ENCODE results near the gene ZNF428. TPM values are rescaled to one million over a fixed set of nuclear protein-coding genes. Genes with fewer than 3 reads are reported as not detected.

The ZNF428 gene
- total RNA-seq, 2 donors from 2014 or later = 44.3 to 46.8 TPM

DNA sequence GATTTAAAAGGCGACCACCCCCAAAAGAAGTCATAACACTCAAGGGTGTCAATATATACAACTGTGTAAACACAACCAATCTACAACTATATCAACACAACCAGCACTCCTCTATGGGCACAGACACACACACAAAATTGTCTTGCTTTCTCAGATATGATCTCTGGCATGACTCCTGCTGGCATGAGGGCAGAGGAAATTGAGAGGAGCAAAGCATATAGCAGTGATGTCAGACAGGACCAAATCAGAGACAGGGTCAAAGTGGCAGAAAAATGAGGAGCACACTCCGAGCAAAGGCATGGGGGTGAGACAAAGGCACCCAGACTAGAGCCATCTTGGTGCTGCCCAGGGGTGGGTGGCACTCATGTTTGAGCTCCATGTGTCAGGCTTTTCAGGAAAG is 33.1 kb downstream of the ZNF428 start:
- TF ChIP-seq, protein P1, sequence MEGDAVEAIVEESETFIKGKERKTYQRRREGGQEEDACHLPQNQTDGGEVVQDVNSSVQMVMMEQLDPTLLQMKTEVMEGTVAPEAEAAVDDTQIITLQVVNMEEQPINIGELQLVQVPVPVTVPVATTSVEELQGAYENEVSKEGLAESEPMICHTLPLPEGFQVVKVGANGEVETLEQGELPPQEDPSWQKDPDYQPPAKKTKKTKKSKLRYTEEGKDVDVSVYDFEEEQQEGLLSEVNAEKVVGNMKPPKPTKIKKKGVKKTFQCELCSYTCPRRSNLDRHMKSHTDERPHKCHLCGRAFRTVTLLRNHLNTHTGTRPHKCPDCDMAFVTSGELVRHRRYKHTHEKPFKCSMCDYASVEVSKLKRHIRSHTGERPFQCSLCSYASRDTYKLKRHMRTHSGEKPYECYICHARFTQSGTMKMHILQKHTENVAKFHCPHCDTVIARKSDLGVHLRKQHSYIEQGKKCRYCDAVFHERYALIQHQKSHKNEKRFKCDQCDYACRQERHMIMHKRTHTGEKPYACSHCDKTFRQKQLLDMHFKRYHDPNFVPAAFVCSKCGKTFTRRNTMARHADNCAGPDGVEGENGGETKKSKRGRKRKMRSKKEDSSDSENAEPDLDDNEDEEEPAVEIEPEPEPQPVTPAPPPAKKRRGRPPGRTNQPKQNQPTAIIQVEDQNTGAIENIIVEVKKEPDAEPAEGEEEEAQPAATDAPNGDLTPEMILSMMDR (conservative IDR thresholded peaks at IDR 0.05) = no peak
- H3K36me3 ChIP-seq (ENCODE audit: control insufficient read depth, insufficient read depth, low read length) = peaks cover 40% of the 10 kb centered on the region
- no peaks in the 10 kb centered on the region for H3K9me3 Mint-ChIP-seq
- H3K27ac Mint-ChIP-seq = no peak overlapping the region
- no peak overlapping the region for H3K4me3 Mint-ChIP-seq
- no peaks in the 10 kb centered on the region for H3K27me3 Mint-ChIP-seq (ENCODE audit: insufficient read depth)
- H3K27ac ChIP-seq (ENCODE audit: low read depth, low read length) = no peak overlapping the region
- H3K4me3 ChIP-seq (ENCODE audit: low read length) = no peak overlapping the region
- peaks cover 42% of the 10 kb centered on the region for H3K36me3 Mint-ChIP-seq (ENCODE audit: low read depth)
- H3K4me1 Mint-ChIP-seq = peaks cover 7% of the 10 kb centered on the region
- WGBS, 2 experiments (ENCODE audit: insufficient coverage in 1 of 2, insufficient read length in 1 of 2) = 98 to 100% methylated on average over 2 of the region's 2 CpGs
- no peaks in the 10 kb centered on the region for H3K9me3 ChIP-seq (ENCODE audit: control insufficient read depth, low read length)
- H3K4me1 ChIP-seq (ENCODE audit: control insufficient read depth, insufficient read depth, low read length) = no peaks in the 10 kb centered on the region
- H3K9ac ChIP-seq (ENCODE audit: extremely low read depth, low read length, poor library complexity, severe bottlenecking) = no peak overlapping the region
- H3K27me3 ChIP-seq (ENCODE audit: control insufficient read depth, insufficient read depth, low read length, poor library complexity, severe bottlenecking) = no peaks in the 10 kb centered on the region
- DNase-seq = no peak

DNA sequence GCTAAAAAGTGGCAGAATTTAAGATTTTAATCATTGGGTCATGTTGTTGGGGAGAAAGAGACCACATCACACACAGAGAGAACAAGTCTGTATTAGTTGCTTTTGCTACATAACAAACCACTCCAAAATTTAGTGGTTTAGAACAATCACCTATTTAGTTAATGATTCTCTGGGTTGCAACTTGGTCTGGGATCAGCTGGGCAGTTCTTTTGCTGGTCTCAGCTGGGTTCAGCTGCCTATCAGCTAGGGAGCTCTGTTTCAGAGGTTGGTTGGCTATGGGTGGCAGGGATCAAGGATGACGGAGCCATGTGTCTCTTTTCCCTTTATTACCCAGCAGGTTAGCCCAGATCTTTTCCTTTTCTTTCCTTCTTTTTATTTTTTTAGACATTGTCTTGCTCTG is 34.9 kb downstream of the ZNF428 start:
- no peak overlapping the region for H3K27ac Mint-ChIP-seq
- H3K27me3 Mint-ChIP-seq (ENCODE audit: insufficient read depth) = no peaks in the 10 kb centered on the region
- Histone ChIP-seq H3K9me3 (ENCODE audit: control insufficient read depth, low read length) (no peaks in the 10 kb centered on the region), H3K4me3 (ENCODE audit: low read length) (no peak overlapping the region), H3K9ac (ENCODE audit: extremely low read depth, low read length, poor library complexity, severe bottlenecking) (no peak overlapping the region), H3K36me3 (ENCODE audit: control insufficient read depth, insufficient read depth, low read length) (peaks cover 22% of the 10 kb centered on the region), H3K27me3 (ENCODE audit: control insufficient read depth, insufficient read depth, low read length, poor library complexity, severe bottlenecking) (no peaks in the 10 kb centered on the region), H3K27ac (ENCODE audit: low read depth, low read length) (no peak overlapping the region), H3K4me1 (ENCODE audit: control insufficient read depth, insufficient read depth, low read length) (no peaks in the 10 kb centered on the region)
- TF ChIP-seq, protein P1 (conservative IDR thresholded peaks at IDR 0.05) = no peak
- 83% methylated on average over 1 of the region's 1 CpG; no CpG with 5 or more reads in 1 of the 2 experiments for WGBS, 2 experiments (ENCODE audit: insufficient coverage in 1 of 2, insufficient read length in 1 of 2)
- DNase-seq = no peak
- peaks cover 11% of the 10 kb centered on the region for H3K4me1 Mint-ChIP-seq
- no peak overlapping the region for H3K4me3 Mint-ChIP-seq
- no peaks in the 10 kb centered on the region for H3K9me3 Mint-ChIP-seq
- peaks cover 28% of the 10 kb centered on the region for H3K36me3 Mint-ChIP-seq (ENCODE audit: low read depth)

DNA sequence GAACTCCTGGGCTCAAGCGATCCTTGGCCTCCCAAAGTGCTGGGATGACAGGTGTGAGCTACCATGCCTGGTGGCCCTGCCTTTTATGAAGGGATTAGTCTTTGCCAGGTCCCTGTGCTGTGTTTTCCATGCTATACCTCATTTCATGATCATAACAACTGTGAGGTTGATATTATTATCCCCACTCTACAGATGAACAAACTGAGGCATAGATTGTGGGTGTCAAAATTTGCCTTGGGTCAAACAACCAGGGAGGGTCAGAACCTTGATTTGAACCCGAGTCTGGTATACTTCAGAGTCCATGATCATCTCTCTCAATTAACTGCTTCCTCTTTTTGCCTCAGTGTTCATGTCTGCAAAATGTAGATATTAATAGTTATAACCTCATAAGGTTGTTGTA is 36.9 kb downstream of the ZNF428 start:
- no peak overlapping the region for H3K4me3 Mint-ChIP-seq
- no peaks in the 10 kb centered on the region for H3K9me3 Mint-ChIP-seq
- Histone ChIP-seq H3K27me3 (ENCODE audit: control insufficient read depth, insufficient read depth, low read length, poor library complexity, severe bottlenecking) (no peaks in the 10 kb centered on the region), H3K36me3 (ENCODE audit: control insufficient read depth, insufficient read depth, low read length) (peaks cover 18% of the 10 kb centered on the region), H3K4me3 (ENCODE audit: low read length) (no peak overlapping the region), H3K9me3 (ENCODE audit: control insufficient read depth, low read length) (no peaks in the 10 kb centered on the region), H3K9ac (ENCODE audit: extremely low read depth, low read length, poor library complexity, severe bottlenecking) (no peak overlapping the region), H3K27ac (ENCODE audit: low read depth, low read length) (no peak overlapping the region), H3K4me1 (ENCODE audit: control insufficient read depth, insufficient read depth, low read length) (no peaks in the 10 kb centered on the region)
- 78 to 86% methylated on average over 2 of the region's 2 CpGs for WGBS, 2 experiments (ENCODE audit: insufficient coverage in 1 of 2, insufficient read length in 1 of 2)
- peaks cover 24% of the 10 kb centered on the region for H3K36me3 Mint-ChIP-seq (ENCODE audit: low read depth)
- TF ChIP-seq, protein P1 (conservative IDR thresholded peaks at IDR 0.05) = no peak
- H3K27me3 Mint-ChIP-seq (ENCODE audit: insufficient read depth) = peaks cover 5% of the 10 kb centered on the region
- H3K27ac Mint-ChIP-seq = no peak overlapping the region
- H3K4me1 Mint-ChIP-seq = peaks cover 18% of the 10 kb centered on the region
- DNase-seq = no peak
